IPS-NIHi7 (cell line): ENCODE data around the gene MYH15.

Experiments
- DNase-seq: peaks from one replicate; pipeline ENCODE4 v3.0.0; 2012; ENCODE audit warnings: mixed read lengths; ENCODE audit errors: extremely low spot score

Gene MYH15

DNA sequence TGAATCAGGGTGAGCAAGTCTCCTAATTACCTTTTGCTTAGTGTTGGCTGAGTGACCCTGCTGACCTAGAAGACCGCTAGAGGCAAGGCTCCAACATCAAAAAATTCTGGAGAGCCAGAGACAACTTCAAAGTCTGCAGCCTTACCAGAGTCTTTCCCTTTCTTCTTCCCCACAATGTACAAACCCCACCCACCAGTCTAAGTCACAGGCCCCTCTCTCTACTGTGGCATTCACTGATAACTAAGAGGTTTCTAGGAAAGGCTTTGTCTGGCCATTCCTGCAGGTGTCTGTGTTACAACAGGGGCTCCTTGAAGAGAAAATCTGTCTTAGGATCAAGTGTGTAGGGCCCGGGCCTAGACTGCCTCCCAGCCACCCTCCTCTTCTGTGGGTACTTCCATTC, 525 bp downstream of the MYH15 start:
- DNase-seq: no peak

DNA sequence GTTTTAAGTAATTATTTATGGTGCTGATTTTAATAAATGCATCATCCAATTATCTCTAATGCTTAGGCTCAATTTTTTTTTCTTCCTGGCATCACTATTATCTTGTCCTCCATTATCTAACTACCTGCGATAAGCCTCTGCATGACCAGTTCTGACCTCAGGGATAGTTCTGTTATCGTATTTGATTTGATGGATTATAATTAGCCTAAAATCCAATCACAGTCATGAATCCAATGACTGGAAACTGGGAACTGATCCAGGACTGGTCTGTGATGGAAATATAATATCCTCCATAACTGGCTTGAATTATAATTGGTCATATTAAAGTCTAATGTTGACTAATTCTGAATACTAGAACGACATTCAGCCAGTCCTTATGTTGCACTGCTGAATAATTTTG, 1.1 kb downstream of the MYH15 start:
- no peak for DNase-seq

DNA sequence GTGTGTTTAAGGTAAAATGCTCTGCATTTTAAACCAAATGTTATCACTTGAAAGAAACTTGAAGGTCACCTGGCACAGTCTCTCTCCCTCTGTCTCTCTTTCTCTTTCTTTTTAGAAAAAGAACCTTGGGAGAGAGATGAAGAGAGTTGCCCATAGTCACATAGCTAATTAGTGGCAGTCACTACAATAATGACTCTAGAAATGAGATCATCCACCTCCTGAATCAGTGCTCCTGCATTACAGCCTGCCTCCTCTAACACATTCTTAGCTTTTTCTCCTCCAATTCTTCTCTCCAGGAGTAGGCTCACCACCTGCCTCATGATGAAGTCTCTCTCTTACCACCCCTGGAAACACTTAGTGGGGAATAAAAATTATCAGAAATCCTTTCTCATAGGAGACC, 2.5 kb downstream of the MYH15 start:
- DNase-seq: no peak

DNA sequence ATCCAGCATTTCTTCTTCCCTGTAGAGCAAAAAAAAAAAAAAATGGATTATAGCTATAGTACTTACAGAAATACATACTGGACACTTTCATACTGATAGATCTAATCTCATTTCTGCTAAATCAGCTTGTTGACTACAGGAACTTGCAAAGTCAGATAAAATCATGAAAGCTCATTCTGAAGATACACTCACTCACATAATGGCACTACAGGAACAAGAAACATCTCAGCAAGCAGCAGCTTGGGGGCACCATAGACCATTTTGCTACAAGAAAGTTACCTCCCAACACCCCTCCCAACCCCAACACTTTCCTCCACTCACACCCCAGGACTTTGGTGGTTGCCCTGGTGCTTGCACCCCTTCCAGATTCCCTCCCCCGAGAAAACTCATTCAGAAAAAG, 4.6 kb downstream of the MYH15 start:
- peak; percentile 20 for DNase-seq

DNA sequence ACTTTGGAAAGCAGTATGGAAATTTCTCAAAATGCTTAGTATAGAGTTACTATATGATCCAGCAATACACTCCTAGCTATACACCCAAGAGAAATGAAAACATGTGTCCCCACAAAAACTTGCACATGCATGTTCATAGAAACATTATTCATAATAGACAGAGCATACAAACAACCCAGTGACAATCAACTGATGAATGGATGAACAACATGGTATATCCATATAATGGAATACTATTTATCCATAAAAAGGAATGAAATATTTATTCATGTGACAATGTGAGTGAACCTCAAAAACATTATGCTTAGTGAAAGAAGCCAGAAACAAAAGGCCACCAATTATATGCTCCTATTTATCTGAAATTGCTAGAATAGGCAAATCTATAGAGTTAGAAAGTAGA, 6.7 kb downstream of the MYH15 start:
- DNase-seq: no peak

DNA sequence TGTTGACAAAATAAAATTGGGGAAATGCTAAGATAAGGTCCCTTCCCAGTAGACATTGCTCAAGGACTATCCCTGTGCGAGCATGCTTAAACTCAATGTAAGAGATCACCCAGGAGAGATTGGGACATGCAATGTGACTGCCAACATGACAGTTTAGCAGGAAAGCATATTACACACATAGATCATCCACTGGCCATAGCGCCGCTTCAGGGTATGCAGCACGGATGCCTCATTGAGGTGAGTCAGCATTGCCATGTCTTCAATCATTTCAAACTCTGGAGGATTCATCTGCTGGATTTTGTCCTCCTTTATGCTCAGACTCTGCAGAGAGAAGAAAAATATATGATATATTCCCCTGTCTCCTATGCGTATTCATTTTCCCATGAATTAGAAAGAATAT, 8.9 kb downstream of the MYH15 start:
- DNase-seq: no peak

DNA sequence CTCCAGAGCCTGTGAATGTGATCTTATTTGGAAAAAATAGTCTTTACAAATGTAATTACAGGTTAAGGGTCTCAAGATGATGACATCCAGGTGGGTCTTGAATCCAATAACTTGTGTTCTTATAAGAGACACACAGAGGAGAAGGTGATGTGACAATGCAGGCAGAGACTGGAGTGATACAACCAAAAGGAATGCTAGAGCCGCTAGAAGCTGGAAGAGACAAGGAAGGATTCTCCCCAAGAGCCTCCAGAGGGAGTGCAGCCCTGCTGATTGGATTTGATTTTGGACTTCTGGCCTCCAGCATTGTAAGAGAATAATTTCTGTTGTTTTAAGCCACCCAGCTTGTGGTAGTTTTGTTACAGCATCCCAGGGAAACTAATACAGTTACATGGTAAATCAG, 9.7 kb downstream of the MYH15 start:
- no peak for DNase-seq

DNA sequence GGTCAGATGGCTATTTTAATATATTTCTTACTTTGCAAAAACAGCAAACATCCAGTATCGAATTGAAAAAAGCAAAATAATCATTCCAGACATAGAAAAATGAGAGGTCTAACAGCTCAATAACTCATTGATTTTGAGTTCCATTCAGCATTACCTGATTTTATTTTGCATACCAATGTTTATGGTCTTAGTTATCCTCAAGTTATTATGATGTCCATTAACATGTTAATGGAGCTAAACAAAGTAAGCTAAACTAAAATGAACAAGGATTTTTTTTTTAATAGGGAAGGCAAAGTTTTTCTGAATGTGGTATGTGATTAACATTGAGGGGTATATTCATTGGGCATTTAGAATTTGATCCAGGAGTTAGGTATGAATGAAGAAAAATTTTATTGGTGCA, 13.1 kb downstream of the MYH15 start:
- DNase-seq: no peak

DNA sequence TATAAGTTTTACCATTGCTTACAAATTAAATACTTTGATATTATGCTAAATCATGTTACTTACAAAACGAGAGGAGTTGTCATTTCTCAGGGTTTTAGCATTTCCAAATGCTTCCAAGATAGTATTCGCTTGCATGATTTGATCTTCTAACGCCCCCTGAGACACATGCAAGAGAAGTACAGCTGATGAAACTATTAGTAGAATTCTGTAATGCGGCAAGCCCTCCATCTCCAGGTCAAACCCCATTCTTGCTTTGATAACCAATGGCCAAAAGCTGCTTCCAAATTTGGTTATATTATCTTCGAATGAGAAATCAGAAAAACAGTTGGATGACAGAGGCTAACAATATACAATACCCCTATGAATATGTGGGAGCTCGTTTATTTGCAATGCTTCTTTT, 14.7 kb downstream of the MYH15 start:
- DNase-seq: no peak

DNA sequence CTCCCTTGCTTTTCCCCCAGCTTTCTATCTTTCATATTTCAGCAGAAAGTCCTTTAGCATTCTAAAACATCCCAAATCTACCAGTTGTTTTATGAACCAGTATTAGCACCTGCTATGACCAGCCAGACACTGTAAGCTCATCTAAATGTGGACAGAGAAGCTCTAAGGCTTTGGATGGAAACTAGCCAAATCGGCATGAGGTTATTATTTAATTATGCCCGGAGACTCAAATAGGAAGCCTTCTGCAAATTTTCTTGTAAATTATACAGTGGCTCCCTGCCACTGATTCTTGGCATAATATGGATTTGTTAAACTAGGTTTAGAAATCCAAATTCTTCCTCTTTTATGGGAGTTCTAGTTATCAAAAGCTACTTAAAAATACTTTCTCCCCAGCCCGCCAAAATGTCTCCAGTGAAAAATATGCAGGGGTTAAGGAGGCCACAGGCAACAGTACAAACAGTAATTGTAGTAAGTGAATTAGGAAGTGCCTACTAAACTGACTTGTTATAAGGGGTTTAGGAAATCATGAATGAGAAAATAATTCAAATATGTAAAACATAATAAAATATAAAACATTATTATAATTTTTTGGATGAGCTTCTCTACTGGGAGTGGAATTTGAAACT, 15.4 kb downstream of the MYH15 start:
- no peak for DNase-seq

DNA sequence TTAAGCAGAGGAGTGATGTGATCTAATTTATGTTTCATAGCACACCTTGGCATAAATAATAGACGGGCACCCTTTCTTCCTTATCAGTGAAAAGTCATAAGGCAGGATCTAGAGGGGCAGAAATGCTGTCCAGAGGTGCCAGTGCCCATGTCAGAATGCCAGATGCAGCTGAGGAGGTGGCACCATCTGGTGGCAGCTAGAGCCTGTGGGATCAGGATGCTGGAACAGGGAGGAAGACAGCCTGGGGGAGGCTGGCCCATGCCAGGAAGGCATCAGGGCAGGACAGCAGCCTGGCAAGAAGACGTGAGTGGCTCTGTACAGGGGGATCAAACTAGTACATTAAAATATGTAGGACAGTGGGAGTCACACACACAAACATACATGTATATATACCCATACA, 16.5 kb downstream of the MYH15 start:
- no peak for DNase-seq

DNA sequence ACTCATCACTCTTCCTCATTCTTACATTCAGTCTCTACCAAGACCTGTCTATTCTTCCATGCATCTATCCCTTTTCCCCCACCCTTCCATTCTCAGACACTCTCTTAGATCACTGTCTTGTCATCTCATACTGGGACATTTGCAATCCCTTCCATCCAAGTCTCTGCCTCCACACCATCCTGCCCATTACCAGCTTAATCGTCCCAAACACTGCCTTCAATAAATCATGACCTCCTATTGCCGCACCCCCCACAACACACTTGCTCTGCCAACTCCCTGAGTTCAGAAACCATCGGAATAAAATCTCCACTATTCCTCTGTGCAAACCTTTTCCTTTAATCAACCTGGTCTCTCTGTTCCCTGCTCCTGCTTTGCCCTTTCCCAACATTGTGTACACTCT, 18.9 kb downstream of the MYH15 start:
- no peak for DNase-seq

DNA sequence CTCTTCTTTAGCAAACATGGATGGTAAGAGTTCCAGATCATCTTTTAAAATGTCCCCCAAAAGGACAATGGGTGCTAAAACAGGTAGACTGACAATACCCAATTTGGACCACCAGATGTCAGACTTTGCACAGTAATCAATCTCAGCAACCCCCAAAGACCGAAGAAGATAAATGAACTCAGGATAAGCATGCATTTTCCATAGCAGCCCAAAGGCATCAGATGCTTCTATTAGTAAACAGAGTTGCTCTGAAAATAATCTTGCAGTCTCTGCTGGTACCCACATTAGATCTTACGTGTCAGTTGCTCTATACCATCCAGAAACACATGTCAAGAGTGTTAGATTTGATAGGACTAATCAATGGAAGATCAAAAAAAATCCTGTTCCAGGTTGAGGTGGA, 20.6 kb downstream of the MYH15 start:
- DNase-seq: peak; percentile 51

DNA sequence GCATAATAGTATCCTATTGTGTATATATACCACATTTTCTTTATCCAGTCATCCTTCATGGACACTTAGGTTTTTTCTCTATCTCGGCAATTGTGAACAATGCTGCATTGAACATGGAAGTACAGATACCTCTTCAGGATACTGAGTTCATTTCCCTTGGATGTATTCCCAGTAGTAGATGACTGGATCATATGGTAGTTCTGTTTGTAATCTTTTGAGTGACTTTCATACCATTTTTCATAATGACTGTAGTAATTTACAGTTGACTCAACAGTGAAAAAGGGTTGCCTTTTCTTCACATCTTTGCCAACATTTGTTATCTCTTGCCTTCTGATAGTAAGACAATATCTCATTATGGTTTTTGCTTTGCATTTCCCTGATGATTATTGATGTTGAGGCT, 21.8 kb downstream of the MYH15 start:
- DNase-seq: no peak

DNA sequence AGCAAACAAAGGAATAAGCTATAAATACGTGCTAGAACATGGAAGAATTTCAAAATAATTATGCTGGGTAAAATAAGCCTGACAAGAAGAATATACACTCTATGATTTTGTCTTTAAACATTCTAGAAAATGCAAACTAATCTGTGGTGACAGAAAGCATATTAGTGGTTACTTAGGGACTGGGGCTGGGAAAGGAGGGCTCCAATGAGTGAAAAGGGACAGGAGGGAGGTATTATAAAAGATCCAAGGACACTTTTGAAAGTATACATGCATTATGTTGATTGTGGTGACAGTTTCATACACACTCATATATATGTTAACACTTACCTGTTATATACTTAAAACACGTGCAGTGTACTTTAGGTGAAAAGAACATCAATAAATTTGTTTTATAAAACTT, 23.0 kb downstream of the MYH15 start:
- no peak for DNase-seq

DNA sequence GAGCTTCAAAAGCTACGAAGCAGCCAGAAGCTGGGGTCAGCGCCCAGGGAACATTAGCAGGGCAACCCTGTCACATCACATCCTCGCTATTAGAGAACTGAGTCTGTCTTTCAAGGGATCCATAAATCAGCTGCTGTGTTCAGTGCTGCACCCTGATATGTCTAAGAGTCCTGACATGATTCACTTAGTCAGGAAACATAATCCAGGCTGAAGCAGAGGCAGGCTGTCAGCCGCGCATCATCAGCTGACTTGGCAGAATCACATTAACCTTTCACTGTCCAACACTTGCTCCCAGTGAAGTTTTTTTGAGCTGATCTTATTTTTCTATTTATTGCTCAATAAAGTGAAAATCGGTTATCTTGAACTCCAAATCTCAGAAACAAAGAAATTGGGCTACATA, 23.5 kb downstream of the MYH15 start:
- DNase-seq: no peak

DNA sequence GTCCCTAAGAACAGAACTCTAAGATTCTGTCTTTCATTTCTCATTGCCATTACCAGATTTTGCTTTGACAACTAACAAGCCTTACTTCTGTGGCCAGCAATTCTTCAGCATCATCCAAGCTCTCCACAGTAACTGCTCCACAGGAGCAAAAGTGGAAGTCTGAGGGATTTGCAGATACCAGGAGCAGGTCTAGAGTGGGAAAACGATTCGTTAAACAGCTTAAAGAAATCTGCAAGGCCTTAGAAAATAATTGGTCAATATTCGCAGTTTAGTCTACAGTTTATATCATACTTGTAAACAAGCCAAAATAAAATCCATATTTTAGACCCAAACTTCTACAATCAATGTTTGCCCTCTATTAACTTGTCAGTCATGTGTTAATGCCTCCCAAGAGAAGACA, 24.1 kb downstream of the MYH15 start:
- DNase-seq: no peak

DNA sequence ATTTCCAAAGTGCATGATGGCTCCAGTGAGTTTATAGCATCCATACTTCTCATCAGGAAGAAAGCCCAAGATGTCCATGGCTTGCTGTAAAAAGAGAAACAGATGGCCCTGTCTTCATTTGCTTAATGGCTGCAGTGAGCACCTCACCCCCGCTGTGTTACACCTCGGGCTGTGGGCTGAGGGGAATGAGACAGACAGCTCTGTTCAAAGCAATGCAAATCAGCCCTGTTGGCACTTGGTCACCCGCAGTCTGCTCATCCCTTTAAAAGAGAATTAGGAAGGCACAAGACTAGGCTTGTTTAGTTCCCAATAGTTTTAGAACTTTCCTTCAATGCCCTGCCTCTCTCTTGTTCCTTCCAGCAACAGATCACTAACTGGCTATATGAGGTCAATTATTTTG, 25.2 kb downstream of the MYH15 start:
- peak; percentile 70 for DNase-seq

DNA sequence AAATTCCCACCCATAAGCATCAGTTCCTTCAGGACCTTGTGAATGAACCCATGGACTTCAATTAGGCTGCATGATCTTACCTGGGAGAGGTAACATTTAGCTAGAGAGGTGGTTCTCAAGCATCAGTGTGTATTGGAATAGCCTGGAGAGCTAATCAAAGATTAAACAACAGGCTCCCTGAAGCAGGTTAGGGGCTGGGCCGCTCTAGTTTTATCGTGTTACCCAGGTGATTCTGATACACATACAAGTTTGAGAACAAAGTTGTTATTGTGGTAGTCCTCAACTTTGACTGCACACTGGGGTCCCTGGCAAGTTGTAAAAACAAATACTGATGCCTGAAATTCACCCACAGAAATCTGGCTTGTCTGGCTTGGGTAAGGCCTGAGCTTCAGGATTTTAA, 31.2 kb downstream of the MYH15 start:
- no peak for DNase-seq

DNA sequence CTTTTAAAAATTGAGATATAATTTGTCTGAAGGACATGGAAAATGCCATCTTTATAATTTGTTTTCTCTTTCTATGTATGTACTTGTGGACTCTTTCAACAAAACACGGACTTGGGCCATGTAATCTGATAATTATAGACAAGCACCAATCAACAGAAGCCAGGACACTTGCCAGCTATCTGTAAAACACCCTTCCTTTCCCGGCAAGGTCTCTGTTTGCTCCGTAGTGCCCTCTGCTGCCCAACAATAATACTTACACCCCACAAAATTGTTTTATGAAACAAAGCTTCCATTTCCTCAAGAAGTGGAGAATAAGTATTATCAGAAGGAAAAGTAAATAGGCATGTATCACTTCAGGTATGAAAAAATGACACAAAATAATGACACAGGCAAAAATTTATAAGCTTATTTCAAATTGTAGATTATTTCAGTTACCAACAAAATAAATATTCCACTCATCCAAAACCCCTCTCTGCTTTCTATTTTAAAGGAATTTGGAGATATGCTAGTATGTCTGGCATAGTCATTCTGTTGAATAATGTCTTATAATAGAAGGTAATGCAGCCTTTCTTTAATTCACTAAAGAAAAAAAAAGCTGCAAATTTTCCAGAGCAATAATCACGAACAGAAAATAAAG, 32.8 kb downstream of the MYH15 start:
- peak; percentile 50 for DNase-seq

DNA sequence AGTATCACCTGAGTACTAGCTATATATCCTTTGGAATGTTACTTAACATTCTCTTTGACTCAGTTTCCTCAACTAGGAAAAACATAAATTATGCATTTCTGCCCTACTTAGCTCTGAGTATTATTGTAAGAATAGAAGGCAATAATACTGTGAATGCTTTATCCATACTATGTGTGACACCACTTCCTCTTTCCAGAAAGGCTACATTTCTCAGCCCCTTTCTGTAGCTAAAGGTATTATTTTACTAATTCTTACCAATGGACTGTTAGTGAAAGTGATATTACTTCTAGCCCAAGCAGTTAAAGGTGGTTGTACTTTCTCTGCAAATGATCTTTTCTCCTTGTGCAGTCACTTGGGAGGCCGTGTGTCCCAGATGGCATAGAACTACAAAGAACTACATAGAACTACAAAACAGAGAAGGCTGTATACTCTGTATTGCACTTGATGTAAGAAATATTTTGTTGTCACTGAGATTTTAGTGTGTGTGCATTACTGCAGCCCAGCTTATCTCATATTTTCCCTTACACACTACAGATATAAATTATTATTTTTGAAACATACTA, 35.1 kb downstream of the MYH15 start:
- no peak for DNase-seq

DNA sequence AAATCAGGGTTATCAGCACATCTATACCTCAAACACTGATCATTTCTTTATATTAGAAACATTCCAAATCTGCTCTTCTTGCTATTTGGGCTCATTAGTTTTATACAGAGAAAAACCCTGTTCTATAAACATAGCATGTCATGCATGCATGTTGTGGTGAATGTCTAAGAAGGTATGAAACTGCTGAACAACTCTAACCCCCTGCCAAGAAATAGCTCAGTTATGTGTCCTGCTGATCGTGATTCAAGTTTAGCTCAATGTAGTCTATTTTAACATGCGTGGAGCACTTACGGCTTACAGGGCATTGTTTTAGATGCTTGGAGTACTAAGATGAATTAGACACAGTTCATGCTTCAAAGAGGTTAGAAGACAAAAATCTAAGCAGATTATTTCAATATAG, 35.8 kb downstream of the MYH15 start:
- no peak for DNase-seq

DNA sequence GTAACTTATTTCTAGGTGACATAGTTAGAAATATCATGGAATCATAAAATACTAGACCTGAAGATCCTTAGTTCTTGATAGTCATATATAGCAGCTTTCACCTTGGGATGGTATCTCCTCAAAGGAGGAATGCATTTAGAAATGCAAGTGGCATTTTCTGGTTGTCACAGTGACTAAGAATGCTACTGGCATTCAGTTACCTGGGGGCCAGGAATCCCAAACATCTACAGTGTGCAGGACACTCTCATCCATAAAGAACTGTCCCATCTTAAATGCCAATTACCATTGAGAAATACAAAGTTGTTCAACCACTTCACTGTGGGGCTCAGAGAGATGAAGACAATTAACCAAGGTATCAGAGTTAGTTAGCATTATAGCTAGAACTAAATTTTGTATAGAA, 36.7 kb downstream of the MYH15 start:
- no peak for DNase-seq
